GM18517 (cell line): ENCODE results near the gene ARMC9.
A peak's percentile ranks its signal among the peaks of the same experiment; 100 is the strongest.

Source experiments
- ATAC-seq: cut with Tn5 transposase; IDR thresholded peaks from one replicate; pipeline ENCODE4 v1.9.1; 2021; ENCODE audit warnings: mild to moderate bottlenecking, moderate library complexity; ENCODE audit not compliant: unreplicated experiment

The ARMC9 gene

DNA sequence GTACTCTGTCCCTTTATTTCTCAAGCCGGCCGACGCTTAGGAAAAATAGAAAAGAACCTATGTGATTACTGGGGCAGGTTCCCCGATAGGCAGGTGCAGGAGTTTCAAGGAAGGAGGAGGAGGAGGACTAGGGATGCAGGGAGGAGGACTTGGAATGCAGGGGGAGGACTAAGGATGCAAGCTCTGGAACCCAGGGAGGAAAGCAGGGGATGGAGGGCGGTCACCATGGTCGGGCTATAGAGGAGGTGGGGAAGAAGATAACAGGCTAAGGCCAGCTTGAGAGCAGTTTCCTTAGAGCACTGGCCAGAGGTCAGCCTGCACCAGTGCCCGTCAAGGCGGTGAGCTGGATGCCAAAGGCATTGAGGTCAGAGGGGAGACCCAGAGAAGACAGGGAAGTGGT is 178.4 kb downstream of the ARMC9 start:
- no peak for ATAC-seq

DNA sequence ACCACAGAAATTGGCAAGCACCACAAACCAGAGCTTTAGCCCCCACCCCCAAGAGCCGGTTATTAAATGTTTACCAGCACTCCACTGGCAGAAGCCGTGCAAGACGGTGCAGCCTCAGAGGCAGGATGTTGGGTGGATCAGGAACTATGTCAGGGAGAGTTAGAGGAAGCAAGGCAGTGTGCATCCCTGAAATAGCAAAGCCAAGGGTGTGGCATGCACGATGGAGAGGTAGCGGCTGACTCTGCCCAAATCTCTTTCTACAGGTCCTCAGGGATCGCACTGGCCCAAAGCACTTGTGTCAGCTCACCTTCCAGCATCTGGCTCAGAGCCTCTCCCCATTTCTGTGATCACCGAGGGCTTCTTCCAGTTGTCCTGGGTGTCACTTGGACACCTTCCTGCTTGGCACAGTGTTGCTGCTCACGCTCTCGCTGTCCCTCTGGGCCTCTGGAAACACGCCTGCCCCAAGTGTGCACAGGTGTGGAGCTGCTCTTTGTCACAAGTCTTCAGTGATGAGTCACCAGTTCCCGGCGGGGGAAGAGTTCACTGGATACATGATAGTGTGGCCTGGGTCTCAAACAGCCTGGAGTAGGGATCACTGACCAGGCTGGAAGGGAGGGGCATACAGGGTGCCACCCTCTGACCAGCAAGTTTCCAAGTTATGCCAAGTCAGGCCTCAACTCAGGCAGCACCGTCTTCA is 179.7 kb downstream of the ARMC9 start:
- ATAC-seq = no peak

DNA sequence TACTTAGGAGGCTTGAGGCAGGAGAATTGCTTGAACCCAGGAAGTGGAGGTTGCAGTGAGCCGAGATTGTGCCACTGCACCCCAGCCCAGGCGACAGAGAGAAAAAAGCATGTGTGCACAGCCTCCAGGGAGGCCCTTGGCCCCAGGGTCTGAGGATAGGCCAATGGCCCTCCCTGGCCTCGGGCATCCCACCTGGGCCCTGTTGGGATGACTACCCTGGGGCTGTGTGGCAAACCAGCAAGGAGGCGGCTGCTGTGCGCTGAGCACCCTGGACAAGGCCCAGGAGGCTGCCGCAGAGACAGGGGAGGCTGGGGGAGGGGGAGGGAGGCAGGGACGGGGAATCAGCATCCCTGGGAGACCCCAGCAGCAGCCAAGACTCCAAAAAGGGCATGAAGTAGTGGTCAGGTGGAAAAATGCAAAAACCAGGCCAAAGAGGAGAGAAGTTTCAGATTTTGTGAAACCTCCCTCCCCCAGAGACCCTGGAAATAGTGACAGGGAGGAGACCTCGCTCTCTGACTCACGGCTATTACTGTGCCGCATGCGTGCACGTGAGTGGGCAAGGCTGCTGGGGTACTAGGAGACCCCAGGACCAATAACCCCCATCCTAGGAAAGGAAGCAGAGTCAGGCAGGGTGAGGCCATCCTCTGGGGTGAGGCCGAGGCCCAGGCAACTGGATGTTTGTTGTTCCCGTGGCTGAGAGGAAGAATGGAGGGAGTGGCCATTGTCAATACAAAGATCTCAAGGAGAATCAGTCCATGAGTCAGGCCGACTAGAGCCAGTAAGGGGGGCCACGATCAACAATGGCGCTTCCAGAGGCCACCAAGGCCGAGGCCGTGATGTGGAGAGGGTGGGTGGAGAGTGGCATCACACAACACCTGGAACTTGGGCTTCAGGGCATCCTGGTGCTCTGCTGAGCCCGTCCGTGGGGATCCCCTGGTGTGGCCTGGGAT is 181.1 kb downstream of the ARMC9 start:
- ATAC-seq = no peak

DNA sequence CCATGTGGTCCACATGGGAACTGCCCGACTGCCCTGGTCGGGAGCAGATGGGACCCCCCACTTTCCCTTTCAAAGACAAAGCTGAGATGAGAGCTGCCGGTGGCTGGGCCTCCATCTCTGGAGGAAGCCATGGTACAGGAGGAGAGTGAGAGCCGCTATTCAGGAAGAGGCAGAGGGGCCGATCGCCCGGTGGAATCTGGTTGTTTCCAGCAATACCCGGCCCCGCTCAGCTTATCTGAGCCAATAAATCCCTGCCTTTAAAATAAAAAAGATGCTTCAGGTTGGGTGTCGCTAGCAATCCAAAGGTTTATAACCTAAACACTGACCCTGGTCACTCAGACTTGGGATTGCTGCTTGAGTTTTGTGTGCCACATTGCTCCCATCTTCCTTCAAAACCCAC is 181.9 kb downstream of the ARMC9 start:
- no peak for ATAC-seq

DNA sequence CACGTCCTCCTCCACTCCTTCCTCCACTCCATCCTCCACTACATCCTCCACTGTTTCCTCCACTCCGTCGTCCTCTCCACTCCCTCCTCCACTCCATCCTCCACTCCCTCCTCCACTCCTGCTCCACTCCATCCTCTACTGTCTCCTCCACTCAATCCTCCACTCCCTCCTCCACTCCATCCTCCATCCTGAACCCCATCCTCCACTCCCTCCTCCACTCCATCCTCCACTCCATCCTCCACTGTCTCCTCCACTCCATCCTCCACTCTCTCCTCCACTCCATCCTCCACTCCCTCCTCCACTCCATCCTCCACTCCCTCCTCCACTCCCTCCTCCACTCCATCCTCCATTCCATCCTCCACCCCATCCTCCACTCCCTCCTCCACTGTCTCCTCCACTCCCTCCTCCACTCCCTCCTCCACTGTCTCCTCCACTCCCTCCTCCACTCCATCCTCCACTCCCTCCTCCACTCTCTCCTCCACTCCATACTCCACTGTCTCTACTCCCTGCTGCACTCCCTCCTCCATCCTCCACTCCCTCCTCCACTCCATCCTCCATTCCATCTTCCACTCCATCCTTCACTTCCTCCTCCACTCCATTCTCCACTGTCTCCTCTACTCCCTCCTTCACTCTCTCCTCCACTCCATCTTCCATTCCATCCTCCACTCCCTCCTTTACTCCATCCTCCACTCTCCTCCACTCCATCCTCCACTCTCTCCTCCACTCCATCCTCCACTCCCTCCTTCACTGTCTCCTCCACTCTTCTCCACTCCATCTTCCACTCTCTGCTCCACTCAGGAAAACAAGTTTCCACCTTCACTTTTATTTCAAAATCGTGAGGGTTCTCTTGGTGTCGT is 182.8 kb downstream of the ARMC9 start:
- ATAC-seq = no peak

DNA sequence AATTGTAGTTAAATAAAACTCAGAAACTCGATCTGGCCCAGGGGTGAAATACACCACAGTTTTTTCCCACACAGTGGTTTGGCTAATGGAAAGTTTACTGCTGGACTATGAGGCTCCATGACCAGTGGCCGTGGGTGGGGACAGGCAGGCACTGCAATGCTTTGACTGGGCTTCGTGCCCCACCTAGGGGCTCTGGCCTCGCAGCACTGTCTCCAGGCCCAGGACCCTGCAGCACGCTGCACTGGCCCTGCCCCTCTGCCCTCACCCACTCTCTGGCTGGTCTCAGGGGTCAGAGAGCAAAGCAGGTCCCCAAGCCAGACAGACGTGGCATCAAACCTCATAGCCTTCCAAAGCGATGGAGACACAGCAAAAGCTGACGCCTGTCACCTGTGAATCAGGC is 183.7 kb downstream of the ARMC9 start:
- no peak for ATAC-seq

DNA sequence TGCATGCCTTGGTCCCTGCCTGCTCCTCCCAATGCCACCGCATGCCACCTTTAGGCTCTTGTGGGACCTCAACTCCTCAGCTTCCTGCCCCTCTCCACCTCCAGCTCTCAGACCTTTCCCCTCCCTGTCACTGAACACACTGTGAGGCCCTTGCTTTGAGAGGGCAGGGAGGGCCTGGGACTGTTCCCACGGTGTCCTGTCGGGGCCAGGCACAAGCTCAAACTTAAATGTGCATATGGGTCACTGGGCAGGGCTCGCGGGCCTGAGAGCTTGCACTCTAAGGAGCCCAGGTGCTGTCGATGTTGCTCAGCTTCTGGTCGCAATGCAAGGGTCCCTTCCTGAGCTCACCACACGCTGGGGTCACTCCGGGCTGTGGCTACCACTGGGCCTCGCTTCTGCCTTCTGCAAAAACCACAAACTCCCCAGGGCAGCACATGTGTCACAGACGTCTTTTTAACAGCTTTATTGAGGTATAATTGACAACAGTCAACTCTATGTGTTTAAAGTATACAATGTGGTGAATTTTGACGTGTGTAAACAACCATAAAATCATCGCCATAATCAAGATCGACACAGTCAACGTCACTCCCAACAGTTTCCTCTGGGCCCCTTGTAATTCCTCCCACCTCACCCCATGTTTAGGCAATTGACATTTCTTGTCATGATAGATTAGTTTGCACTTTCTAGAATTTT is 185.1 kb downstream of the ARMC9 start:
- no peak for ATAC-seq

DNA sequence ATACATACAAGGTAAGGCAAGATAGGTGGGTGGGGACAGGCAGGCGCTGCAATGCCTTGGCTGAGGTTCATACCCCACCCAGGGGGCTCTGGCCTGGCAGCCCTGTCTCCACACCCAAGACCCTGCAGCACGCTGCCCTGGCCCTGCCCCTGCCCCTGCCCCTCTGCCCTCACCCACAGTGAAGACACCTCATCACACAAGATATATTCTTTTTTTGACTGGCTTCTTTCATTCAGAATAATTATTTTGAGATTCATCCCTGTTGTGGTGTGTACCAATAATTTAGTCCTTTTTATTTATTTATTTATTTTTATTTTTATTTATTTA is 185.6 kb downstream of the ARMC9 start:
- no peak for ATAC-seq

DNA sequence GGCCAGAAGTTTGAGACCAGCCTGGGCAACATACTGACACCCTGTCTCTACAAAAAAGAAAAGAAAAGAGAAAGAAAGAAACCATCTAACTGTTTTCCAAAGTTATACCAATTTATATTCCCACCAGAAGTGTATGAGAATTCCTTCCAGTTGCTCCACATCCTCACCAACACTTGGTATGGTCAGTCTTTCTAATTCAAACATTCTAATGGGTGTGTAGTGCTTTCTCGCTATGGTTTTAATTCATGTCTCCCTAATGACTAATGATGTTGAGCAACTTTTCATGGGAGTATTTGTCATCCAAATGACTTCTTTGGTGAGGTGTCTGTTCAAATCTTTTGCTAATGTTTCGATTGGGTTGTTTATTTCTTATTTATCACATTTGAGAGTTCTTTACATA is 186.5 kb downstream of the ARMC9 start:
- no peak for ATAC-seq

DNA sequence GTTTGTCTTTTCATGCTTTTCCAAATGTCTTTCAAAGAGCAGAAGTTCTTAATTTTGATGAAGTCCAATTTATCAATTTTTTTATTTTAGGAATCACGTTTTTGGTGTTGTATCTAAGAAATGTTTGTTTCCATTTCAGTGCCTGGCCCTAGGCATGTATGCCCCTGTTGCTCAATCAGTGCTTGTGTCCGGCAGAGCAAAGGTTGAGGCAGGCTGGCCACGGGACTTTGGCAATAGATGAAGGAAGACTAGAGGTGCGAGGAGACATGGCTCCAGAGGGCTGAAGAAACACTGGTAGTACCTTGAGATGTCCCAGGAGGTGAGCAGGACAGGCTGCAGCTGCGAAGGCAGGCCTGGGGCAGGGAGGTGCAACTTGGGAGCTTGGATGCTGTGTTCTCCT is 187.0 kb downstream of the ARMC9 start:
- ATAC-seq = no peak

DNA sequence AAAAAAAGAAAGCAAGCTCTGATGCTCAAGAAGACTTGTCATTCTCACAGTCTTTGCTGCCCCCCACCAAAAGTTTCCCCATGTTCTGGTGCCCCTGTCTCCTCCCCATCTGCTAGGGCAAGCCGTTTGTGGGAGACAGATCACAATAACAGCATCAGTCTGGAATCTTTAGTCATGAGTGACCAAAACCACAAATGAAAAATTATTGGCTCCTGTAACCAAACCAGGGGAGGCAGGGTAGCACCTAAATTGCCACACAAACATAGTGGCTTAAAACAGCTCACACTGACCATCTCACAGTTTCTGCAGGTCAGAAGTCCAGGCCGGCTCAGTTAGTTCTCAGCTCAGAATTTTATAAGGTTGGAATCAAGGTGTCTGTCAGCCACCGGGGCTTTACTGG is 188.0 kb downstream of the ARMC9 start:
- no peak for ATAC-seq

DNA sequence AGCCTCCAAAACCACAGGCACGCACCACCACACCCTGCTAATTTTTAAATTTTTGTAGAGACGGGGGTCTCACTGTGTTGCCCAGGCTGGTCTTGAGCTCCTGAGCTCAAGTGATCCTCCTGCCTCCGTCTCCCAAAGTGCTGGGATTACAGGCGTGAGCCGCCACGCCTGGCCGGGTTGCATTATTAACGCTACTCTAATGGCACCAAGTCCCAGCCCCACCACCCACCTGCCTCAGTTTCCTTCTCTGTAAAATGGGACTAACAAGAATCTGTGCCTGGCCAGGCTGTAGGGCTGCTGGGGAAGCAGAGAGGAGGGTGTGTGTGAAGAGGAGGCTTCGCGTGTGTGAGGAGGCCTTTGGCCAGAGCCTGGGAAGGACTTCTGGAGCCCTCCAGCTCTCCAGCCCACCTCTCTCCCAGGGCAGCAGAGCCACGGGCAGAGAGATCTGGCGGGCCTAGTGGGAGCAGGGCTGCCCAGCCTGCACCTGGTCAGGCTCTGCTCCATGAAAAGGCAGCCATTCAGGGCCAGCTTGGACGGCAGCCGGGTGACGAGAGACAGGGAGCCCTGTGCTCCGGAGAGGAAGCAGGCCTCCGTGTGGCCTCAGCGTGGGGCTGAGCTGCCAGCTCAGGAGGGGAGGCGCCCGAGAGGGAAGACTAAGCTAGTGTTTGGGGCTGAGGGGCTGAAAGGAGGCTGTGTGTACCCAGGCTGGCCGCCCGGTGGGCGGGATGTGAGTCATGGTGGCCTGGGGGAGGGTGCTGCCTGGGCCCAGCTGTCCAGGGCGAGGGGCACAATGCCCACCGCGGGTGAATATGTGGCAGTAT is 189.7 kb downstream of the ARMC9 start:
- ATAC-seq = no peak

DNA sequence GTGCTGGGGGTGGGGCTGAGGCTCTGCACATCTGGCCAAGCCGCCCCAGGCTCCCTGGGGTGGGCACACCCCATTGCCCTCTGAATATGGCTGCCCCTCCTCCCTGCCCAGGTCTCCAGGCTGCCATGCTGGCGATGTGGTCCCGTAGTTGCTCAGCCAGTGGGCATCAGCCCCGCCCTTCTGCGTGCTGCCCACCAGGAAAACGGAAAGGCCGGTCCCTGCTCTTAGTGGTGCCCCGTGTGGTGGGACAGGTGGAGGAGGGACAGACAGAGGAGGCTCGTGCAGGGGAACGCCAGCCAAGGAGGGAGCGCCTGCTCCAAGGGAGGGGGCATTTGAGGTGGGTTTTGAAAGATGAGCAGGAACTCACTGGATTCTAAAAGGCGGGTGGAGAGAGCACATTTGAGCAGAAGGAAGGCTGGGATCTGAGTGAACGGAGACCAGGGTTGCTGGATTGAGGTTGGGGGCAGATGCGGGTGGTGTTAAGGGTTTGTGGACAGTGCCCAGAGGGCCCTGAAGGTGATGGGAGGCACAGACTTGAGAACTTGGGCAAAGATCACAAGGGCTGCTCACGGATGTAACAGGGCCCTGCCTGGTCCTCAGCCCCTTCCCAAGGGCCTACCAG is 190.4 kb downstream of the ARMC9 start:
- ATAC-seq = no peak

DNA sequence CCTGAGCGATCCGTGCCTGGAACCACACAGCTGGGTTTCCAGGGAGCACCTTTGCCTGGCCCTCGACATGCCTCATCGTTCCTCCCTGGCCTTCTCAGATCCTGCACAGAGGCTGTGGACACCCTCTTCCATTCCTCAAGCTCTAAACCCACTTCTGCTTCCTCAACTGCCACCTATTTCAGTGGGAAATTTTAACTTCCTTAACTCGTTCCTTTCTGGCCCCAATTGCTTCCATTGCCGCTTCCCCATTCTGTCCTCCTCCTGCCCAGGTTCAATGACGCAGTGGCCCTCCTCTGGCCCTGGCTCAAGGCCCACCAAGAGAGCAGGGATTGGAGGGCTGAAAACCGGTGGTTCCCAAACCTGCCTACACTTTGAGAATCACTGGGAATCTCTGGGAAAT is 192.2 kb downstream of the ARMC9 start:
- ATAC-seq = no peak

DNA sequence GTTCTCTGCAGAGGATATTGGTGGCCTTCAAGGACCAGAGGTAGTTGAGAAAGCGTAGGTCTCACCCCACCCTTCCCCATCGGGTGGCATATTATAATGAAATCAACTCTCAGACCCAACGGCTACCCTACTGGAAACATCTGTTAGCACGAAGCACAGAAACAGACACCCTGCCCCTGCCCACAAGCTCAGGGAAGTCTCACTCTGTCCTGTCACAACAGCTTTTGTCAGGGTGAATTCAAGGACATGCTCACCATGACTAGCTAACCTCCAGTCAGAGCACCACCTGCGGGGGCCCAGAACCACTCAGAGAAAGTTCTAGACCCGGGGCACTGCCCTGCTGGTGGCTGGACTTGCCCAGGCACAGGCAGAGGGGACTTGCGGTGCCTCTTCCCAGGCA is 193.6 kb downstream of the ARMC9 start:
- ATAC-seq = no peak

DNA sequence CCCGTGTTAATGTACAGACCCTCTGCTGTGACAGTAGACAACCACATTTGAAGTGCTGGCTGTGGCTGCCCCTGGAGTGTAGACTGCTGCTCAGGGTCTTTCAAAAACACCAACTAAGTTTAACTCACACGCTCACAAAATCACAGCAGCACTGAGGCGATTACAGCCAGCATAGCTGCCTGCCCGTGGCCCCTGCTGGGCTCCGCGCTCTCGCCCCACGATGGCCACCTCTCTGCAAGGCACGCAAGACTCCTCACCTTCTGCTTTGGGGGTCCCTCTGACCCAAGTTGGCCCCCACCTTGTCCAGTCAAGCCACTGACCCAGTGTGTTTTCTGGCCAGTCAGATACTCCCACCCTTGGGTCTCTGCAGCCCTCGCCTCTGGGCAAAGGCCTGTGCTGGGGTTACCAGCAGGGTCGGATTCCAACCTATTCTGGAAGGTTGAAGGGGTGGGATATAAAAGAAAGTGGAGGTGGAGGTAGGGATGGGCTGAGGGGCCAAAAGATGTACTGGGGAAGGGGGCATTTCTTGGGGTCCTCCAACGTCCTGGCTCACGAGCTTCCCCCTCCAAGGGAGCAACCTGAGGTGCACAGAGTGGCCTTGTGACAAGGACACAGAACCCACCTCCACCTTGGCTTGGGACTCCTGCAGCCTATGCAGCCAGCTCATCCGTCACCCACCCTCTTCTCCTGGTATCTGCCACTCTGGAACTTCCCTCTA is 194.2 kb downstream of the ARMC9 start:
- no peak for ATAC-seq

DNA sequence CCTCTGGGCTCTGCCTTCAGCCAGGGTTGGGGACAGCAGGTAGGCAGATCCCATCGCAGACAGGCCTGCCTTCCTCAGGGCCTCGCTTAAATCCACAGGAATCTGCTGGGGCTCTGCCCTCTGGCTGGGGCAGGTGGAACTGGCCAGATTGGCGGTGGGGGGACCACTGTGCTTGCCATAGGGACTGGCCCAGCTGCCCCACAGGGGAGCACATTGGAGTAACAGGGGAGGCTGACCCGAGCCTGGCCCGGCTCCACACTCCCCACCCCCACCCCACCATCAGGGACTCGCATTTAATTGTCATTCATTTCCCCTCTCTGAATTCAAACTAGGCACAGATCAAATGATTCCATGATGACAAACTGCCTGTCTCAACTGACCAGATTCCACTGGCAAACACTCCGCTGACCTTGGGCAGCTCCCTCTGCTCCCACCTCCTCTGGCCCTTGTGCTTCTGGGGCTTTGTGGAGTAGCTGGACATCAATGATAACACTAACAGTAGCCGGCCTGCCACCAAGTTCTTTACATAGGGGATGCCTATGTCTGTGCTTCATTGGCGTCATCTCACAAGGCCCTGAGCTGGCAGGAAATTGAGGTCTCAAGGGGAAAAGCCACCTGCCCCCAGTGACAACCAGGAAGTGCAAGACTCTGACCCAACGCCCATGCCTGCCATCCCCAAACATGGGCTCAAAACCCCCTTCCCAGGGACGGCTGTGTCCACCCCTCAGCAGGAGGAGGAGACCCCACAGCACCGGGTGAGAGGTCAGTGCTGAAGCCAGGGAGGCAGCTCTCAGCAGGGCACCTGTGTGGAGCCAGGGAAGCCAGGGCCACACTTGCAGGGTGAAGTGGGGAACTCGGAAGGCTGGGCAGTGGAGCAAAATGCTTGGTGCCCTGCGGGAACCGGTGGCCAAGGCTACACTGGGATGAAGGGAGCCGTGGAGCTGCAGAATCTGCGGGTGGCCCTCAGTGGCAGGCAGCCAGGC is 195.0 kb downstream of the ARMC9 start:
- ATAC-seq = peak; percentile 55
